Memory B cell (primary cell): ENCODE results near the gene FAM241A.
"Not testable (repeated sequence)": the region's sequence is repeated elsewhere in the genome, so short reads cannot be mapped to it uniquely, and the experiment has no call there.

Experiments
- ATAC-seq: fragments of 150-1000 bp; cut with Tn5 transposase; 2 replicates; pipeline ENCODE4 v1.10.0; 2021; ENCODE audit warnings: low read depth, mild to moderate bottlenecking, moderate library complexity
- DNase-seq, 2 donors: peaks; one replicate each; pipeline ENCODE4 v3.0.0; 2022; ENCODE audit warnings: low spot score in 2 of 2
- H3K27ac Mint-ChIP-seq: one replicate; pipeline ENCODE4 v1.8.0; 2022; ENCODE audit warnings: mild to moderate bottlenecking, moderate library complexity, mixed read lengths
- H3K27me3 Mint-ChIP-seq: one replicate; pipeline ENCODE4 v1.8.0; 2022; ENCODE audit warnings: mixed read lengths
- H3K36me3 Mint-ChIP-seq: one replicate; pipeline ENCODE4 v1.8.0; 2022; ENCODE audit warnings: mild to moderate bottlenecking, mixed read lengths
- H3K4me1 Mint-ChIP-seq: one replicate; pipeline ENCODE4 v1.8.0; 2022; ENCODE audit warnings: mixed read lengths
- H3K4me3 Mint-ChIP-seq: one replicate; pipeline ENCODE4 v1.8.0; 2022; ENCODE audit warnings: mild to moderate bottlenecking, moderate library complexity, mixed read lengths
- H3K9me3 Mint-ChIP-seq: one replicate; pipeline ENCODE4 v1.8.0; 2022; ENCODE audit warnings: mixed read lengths

FAM241A gene

DNA sequence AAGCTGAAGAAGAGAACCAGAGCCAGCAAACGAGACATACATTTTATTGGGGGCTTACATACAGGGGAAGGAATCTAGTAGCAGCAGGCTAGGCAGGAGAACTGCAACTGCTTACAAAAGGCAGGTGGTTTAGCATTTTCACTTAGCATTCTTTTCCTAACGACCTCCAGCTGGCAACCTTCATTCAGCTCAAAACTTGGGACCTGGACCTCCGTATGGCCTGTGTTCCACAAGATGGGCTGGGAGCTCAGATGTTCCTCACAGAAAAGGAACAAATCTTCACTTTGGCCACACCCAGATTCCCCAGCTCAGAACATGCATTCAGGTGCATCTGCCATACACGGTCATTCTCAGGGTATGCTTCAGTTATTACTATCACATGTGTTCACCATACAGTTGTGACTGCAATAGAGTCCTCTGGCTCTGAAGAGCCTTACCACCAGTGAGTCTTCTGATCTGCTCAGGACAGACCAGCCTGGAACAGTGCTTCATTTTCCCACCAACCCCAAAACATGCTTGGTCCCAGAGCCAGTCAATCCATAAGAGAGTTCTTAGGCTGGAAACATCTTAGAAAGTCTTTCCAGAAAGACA lies 56.8 kb downstream of the FAM241A start:
- no peaks in the 10 kb centered on the region for H3K9me3 Mint-ChIP-seq
- no peaks in the 10 kb centered on the region for H3K4me1 Mint-ChIP-seq
- H3K27ac Mint-ChIP-seq, result no peak overlapping the region
- no peak overlapping the region for H3K4me3 Mint-ChIP-seq
- H3K27me3 Mint-ChIP-seq, result no peaks in the 10 kb centered on the region
- ATAC-seq (no peak), DNase-seq (no peak)
- H3K36me3 Mint-ChIP-seq, result no peaks in the 10 kb centered on the region

DNA sequence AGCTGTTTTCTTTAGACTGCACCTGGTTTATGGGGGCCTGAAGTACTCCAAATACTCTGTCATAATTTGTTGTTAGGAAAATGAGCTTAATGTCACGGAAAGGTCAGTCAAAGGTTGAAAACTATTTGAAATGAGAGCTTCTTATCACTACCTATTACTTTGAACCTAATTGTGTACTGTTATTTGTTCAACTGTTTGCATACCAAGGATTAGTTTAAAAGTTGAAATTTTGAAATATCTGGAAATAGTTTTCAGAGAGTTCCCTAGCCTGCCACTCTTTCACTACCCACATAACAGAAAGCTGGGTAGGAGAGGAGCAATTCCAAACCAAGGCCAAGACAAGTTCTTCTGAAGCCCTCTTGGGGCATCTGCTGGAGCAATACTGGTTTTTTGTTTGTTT lies 58.3 kb downstream of the FAM241A start:
- no peaks in the 10 kb centered on the region for H3K27me3 Mint-ChIP-seq
- no peak for DNase-seq
- no peak overlapping the region for H3K27ac Mint-ChIP-seq
- H3K4me3 Mint-ChIP-seq, result no peak overlapping the region
- H3K36me3 Mint-ChIP-seq, result no peaks in the 10 kb centered on the region
- H3K9me3 Mint-ChIP-seq, result no peaks in the 10 kb centered on the region
- no peaks in the 10 kb centered on the region for H3K4me1 Mint-ChIP-seq
- ATAC-seq, result no peak

DNA sequence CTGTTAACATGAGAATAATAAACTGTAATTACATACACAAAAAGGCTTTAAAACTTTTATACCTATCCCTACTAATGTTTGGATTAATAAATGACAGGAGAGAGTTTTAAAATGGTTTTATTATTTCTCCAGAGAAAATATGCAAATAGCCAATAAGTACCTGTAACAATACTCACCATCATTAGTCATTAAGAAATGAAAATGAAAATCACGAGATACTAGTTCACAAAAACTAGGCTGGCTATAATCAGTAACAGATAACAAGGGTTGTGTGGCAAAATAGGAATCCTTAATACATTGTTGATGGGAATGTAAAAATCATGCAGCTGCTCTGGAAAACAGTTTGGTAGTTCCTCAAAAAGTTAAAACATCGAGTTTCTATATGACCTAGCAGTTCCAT lies 61.2 kb downstream of the FAM241A start:
- no peak overlapping the region for H3K4me3 Mint-ChIP-seq
- no peaks in the 10 kb centered on the region for H3K27me3 Mint-ChIP-seq
- no peak overlapping the region for H3K27ac Mint-ChIP-seq
- ATAC-seq (no peak), DNase-seq (no peak)
- H3K9me3 Mint-ChIP-seq, result no peaks in the 10 kb centered on the region
- no peaks in the 10 kb centered on the region for H3K36me3 Mint-ChIP-seq
- H3K4me1 Mint-ChIP-seq, result no peaks in the 10 kb centered on the region

DNA sequence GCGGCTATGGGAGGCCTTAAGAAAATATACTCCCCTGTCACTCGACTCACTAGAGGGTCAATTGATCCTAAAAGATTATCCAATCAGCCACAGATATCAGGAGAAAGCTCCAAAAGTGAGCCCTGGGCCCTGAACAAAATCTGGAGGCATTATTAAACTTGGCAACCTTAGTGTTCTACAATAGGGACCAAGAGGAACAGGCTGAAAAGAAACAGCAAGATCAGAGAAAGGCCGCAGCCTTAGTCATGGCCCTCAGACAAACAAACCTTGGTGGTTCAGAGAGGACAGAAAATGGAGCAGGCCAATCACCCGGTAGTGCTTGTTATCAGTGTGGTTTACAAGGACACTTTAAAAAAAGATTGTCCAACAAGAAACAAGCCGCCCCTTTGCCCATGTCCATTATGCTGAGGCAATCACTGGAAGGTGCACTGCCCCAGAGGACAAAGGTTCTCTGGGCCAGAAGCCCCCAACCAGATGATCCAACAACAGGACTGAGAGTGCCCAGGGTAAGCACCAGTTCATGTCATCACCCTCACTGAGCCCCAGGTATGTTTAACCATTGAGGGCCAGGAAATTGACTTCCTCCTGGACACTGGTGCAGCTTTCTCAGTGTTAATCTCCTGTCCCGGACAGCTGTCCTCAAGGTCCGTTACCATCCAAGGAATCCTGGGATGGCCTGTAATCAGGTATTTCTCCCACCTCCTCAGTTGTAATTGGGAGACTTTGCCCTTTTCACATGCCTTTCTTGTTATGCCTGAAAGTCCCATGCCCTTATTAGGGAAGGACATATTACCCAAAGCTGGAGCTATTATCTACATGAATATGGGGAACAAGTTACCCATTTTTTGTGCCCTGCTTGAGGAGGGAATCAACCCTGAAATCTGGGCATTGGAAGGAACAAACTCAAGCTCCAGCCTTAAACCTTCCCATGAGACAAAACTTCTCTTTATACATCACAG lies 63.2 kb downstream of the FAM241A start:
- not testable (repeated sequence) for H3K27ac Mint-ChIP-seq, H3K36me3 Mint-ChIP-seq, DNase-seq, H3K9me3 Mint-ChIP-seq, H3K27me3 Mint-ChIP-seq, H3K4me3 Mint-ChIP-seq, H3K4me1 Mint-ChIP-seq, ATAC-seq

DNA sequence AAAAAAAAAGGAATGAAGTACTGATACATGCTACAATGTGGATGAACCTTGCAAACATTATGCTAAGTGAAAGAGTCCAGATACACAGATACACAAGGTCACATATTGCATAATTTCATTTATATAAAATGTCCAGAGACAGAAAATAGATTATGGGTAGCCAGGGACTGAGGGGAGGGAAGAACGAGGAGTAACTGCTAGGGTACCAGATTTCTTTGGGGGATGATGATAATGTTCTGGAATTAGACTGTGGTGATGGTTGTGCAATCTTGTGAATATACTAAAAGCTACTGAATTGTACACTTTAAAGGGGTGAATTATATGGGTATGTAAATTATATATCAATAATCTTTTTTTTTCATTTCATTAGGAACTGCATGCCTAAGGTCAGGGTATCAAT lies 65.5 kb downstream of the FAM241A start:
- Mint-ChIP-seq H3K4me1 (peaks cover 2% of the 10 kb centered on the region), H3K4me3 (no peak overlapping the region), H3K9me3 (no peaks in the 10 kb centered on the region), H3K27me3 (no peaks in the 10 kb centered on the region), H3K27ac (no peak overlapping the region), H3K36me3 (no peaks in the 10 kb centered on the region)
- no peak for ATAC-seq
- no peak for DNase-seq

DNA sequence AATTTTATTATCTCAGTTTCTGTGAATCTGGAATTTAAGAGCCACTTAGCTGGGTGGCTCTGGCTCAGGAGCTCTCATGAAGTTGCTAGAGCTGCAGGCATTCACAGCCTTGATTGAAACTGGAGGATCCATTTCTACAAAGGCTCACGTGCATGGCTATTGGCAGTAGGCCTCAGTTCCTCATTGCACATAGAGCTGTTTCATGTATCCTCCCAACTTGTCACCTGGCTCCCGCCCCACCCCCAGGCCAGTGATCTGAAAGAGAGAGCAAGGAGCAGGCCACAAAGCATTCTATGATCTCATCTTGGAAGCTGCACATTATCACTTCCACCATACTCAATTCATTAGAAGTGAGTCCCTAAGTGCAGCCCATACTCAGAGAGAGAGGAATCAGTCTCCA lies 67.8 kb downstream of the FAM241A start:
- no peaks in the 10 kb centered on the region for H3K27me3 Mint-ChIP-seq
- H3K4me1 Mint-ChIP-seq, result peaks cover 2% of the 10 kb centered on the region
- no peaks in the 10 kb centered on the region for H3K9me3 Mint-ChIP-seq
- H3K27ac Mint-ChIP-seq, result no peak overlapping the region
- DNase-seq (no peak), ATAC-seq (peak; percentile 49)
- no peak overlapping the region for H3K4me3 Mint-ChIP-seq
- no peaks in the 10 kb centered on the region for H3K36me3 Mint-ChIP-seq

DNA sequence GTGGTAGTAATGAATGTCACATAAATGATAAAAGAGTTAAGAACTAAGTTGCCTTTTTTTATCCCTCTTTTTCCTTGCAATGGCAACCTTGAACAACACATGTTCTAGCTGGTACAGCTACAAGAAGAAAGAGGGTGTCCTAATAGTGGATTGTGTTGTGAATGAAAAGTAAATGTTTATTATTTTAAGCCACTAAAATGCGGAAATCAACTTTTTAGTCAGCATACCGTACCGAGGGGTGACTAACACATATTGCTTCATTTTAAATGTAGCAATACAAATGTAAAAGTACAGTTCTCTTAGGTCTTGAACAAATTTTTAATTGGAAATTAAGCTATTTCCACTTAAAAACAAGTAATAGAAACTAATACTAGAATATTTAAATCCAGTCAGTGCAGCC lies 68.6 kb downstream of the FAM241A start:
- H3K9me3 Mint-ChIP-seq, result no peaks in the 10 kb centered on the region
- H3K27ac Mint-ChIP-seq, result no peak overlapping the region
- DNase-seq (no peak), ATAC-seq (no peak)
- H3K36me3 Mint-ChIP-seq, result no peaks in the 10 kb centered on the region
- H3K4me3 Mint-ChIP-seq, result no peak overlapping the region
- peaks cover 2% of the 10 kb centered on the region for H3K4me1 Mint-ChIP-seq
- no peaks in the 10 kb centered on the region for H3K27me3 Mint-ChIP-seq

DNA sequence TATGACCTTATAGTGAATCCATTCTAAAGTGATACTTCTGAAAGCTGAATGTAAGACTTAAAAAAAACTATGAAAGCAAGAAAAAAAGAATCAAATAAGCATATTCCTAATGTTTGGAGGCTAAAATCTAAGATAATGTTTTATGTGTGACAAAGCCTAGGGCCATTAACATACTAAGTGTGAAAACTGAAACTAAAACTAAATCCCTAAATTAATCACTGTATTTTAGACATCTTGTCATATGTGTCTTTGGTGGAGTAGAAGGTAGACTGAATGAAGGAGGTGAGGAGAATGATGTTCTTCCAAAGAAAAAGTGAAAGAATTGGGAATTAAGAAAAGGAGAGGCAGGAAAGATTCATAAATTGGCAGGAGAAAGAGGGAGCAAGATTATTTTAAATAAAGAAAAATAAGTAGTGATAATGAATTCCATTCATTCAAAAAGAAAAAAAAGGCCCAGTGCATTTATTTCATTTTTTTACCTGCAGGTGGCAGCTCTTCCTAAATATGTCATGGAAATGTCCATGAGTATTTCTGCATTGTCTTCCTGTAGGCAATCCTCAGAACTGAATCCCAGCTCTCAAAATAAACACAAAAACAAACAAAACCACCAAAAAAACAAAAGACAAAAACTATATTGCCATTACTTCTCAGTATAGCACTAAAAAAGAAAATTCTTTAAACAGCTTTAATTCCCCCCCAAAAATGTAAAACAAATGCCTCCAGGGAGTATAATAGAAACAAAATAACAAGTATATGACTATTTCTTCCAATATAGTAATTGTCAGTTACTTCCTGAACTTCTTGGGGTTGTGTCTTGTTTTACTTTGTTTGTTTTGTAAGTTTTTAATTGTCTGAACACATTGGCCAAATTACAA lies 69.4 kb downstream of the FAM241A start:
- H3K9me3 Mint-ChIP-seq, result no peaks in the 10 kb centered on the region
- peaks cover 2% of the 10 kb centered on the region for H3K4me1 Mint-ChIP-seq
- no peaks in the 10 kb centered on the region for H3K27me3 Mint-ChIP-seq
- ATAC-seq (no peak), DNase-seq (no peak)
- H3K27ac Mint-ChIP-seq, result no peak overlapping the region
- no peaks in the 10 kb centered on the region for H3K36me3 Mint-ChIP-seq
- H3K4me3 Mint-ChIP-seq, result no peak overlapping the region

DNA sequence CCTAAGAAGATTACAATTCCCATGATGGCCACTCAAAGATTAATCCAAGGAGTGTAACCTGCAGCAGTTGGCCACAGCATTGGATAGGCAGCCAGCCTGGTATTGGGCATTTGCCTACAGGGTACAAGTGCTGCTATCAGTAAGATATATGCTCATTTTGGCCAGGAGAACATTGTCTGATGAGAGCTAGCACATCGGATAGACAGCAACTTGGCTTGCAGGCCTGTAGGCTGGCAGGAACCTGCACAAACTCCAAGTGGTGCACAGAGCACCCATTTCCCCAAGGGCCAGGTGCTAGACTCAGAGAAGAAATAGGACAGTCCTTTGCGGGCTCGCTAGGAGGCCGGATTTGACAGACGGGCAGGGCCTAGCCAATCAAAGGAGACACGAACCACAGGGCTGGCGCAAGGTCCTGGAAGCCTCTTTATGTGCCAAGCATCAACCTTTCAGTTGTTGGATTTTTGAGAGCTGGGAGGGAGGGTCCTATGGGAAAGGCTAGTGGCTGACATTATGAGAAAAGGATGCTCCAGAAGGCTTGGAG lies 74.6 kb downstream of the FAM241A start:
- H3K27me3 Mint-ChIP-seq, result no peaks in the 10 kb centered on the region
- H3K27ac Mint-ChIP-seq, result no peak overlapping the region
- H3K4me3 Mint-ChIP-seq, result no peak overlapping the region
- no peaks in the 10 kb centered on the region for H3K36me3 Mint-ChIP-seq
- ATAC-seq, result no peak
- no peaks in the 10 kb centered on the region for H3K4me1 Mint-ChIP-seq
- no peaks in the 10 kb centered on the region for H3K9me3 Mint-ChIP-seq
- no peak for DNase-seq

DNA sequence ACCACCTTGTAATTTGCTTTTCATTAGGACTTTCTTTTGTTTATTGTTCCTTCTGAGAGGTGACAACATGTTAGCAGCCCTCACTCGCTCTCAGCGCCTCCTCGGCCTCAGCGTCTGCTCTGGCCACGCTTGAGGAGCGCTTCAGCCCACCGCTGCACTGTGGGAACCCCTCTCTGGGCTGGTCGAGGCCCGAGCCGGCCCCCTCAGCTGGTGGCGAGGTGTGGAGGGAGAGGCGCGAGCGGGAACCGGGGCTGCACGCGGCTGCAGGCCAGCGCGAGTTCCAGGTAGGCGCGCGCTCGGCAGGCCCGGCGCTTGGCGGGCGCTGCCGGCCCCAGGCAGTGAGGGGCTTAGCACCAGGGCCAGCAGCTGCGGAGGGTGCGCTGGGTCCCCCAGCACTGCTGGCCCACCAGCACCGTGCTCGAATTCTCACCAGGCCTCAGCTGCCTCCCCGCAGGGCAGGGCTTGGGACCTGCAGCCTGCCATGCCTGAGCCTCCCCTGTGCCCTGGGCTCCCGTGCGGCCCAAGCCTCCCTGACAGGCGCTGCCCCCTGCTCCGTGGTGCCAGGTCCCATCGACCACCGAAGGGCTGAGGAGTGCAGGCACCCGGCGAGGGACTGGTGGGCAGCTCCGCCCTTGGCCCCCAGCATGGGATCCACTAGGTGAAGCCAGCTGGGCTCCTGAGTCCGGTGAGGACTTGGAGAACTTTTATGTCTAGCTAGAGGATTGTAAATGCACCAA lies 77.1 kb downstream of the FAM241A start:
- H3K9me3 Mint-ChIP-seq, result no peaks in the 10 kb centered on the region
- H3K4me1 Mint-ChIP-seq, result no peaks in the 10 kb centered on the region
- no peak overlapping the region for H3K4me3 Mint-ChIP-seq
- no peak overlapping the region for H3K27ac Mint-ChIP-seq
- no peaks in the 10 kb centered on the region for H3K36me3 Mint-ChIP-seq
- DNase-seq (no peak), ATAC-seq (no peak)
- H3K27me3 Mint-ChIP-seq, result peaks cover 3% of the 10 kb centered on the region

DNA sequence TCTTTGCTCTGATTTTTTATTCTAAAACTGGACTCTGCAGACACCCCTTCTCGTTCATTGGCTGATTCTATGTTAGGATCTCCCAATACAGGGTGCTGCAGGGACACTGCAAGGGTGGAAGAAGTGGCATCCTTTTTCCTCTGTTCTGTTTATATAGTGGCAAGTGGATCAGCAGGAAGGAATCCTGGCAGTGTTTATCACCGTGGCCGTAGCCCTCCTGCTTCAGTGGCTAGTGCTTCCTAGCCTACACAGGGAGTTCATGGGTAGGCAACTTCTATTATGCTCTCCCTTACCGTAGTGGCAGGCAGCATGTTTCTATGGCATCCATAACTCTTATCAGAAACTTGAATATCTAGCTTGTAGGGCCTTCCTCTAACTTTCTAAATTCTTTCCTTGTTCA lies 79.9 kb downstream of the FAM241A start:
- ATAC-seq (no peak), DNase-seq (no peak)
- H3K27me3 Mint-ChIP-seq, result peaks cover 3% of the 10 kb centered on the region
- H3K36me3 Mint-ChIP-seq, result no peaks in the 10 kb centered on the region
- no peak overlapping the region for H3K27ac Mint-ChIP-seq
- H3K4me1 Mint-ChIP-seq, result no peaks in the 10 kb centered on the region
- H3K9me3 Mint-ChIP-seq, result no peaks in the 10 kb centered on the region
- no peak overlapping the region for H3K4me3 Mint-ChIP-seq

DNA sequence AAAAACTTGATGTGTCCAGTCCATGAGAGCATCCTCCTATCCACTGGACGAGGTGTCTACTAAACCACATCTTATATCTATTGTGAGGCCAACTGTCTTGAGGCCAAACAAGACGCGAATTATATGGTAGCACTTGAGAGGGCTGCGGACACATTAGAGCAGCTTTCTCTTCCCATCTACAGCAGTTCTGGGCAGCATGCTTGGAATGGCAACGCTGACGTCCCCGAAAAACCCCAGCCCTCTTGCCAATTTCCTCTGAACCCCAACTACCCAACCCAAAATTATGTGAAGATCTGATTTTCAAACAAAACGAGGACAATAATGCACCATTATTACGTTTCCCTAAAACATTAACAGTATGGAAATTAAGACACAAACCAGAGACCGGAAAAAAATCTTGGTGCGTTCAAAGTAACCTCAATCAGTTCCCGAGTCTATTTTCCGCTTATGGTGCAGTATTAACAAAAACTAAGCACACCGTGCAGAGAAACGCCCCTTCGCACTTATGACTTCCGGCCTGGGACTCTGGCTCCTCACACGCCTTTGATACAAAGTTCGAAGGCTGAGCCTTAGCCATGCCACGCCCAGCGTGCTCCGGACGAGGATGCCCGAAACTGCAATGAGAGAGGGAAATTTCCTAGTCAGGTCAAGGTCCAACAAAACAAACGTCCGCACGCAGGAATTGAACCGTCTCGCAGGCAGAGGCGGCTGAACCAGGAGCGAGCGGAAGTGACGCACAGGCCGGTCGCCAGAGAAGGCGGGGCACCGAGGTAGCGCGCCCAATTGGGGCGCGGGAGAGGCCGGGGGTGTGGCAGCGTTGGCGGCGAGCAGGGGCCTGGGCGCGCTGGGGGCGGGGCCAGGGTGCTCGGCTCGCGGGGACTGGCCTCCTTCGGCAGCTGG lies 85.9 kb downstream of the FAM241A start:
- peak overlapping the region; percentile 95 for H3K27ac Mint-ChIP-seq
- peak; percentile 82 for ATAC-seq
- H3K9me3 Mint-ChIP-seq, result no peaks in the 10 kb centered on the region

More for the DNA sequence above, 85.9 kb downstream of the FAM241A start:
- DNase-seq, result peak; percentile 95 to 96
- no peaks in the 10 kb centered on the region for H3K36me3 Mint-ChIP-seq
- H3K4me1 Mint-ChIP-seq, result peaks cover 10% of the 10 kb centered on the region
- peak overlapping the region; percentile 98 for H3K4me3 Mint-ChIP-seq
- peaks cover 3% of the 10 kb centered on the region for H3K27me3 Mint-ChIP-seq
